H1 (cell line): Measurements from ENCODE around the gene TRIM65. TPM values are rescaled to one million over a fixed set of nuclear protein-coding genes. Genes with fewer than 3 reads are reported as not detected.
"Not testable (repeated sequence)": the region's sequence is repeated elsewhere in the genome, so short reads cannot be mapped to it uniquely, and the experiment has no call there.

Experiments used
- CTCF ChIA-PET: fragments of 300-600 bp; sonication (Branson Sonifier 250); formaldehyde crosslinking; loops from one replicate; lab custom pipeline; 2021; ENCODE audit not compliant: partially characterized antibody; lab: Charles Lee
- POLR2A ChIA-PET: fragments of 300-600 bp; sonication (Branson Sonifier 250); formaldehyde crosslinking; loops from one replicate; lab custom pipeline; 2021; ENCODE audit warnings: inconsistent platforms; ENCODE audit not compliant: partially characterized antibody; lab: Charles Lee
- DNase-seq, 2 experiments: peaks; one replicate each; pipeline versions ENCODE4 v3.0.0 to v3.0.0-alpha.2; 2010 to 2022; ENCODE audit warnings: low spot score in 2 of 2, low read depth in 1 of 2, mixed read lengths in 1 of 2
- FAIRE-seq: peaks from 2 replicates; lab custom pipeline; 2011; peaks lifted over from hg19 to GRCh38; lab: Jason Lieb, UNC
- H2AFZ ChIP-seq: 2 replicates; pipeline ENCODE4 v1.8.1; 2012; ENCODE audit warnings: low read length, inconsistent platforms
- H2AK5ac ChIP-seq: 2 replicates; pipeline ENCODE4 v1.6.1; 2013; ENCODE audit warnings: low read depth, low read length
- H2BK120ac ChIP-seq: replicated peaks from 2 replicates; pipeline ENCODE3; 2013; ENCODE audit warnings: low read depth, low read length, inconsistent platforms
- H2BK12ac ChIP-seq: 2 replicates; pipeline ENCODE4 v1.6.1; 2013; ENCODE audit warnings: low read depth, low read length
- H2BK15ac ChIP-seq: 2 replicates; pipeline ENCODE4 v1.6.1; 2013; ENCODE audit warnings: low read length
- H2BK20ac ChIP-seq: 2 replicates; pipeline ENCODE4 v1.6.1; 2013; ENCODE audit warnings: low read length
- H2BK5ac ChIP-seq: 2 replicates; pipeline ENCODE4 v1.6.1; 2013; ENCODE audit warnings: low read depth, low read length
- H3K14ac ChIP-seq: 2 replicates; pipeline ENCODE4 v1.6.1; 2013; ENCODE audit warnings: inconsistent platforms; ENCODE audit not compliant: insufficient read length
- H3K18ac ChIP-seq: 2 replicates; pipeline ENCODE4 v1.6.1; 2013; ENCODE audit warnings: low read length; ENCODE audit errors: extremely low read depth
- H3K23ac ChIP-seq: 2 replicates; pipeline ENCODE4 v1.6.1; 2013; ENCODE audit warnings: inconsistent platforms; ENCODE audit not compliant: insufficient read length
- H3K23me2 ChIP-seq: 2 replicates; pipeline ENCODE4 v1.6.1; 2013; ENCODE audit warnings: low read depth, low read length
- H3K27ac ChIP-seq: 2 replicates; pipeline ENCODE4 v1.6.1; 2011; ENCODE audit warnings: low read depth, low read length, inconsistent platforms
- H3K27me3 ChIP-seq, 4 experiments: replicated peaks in 1 of 4; 1 replicate in 1 of 4; 2 replicates in 3 of 4; pipeline versions ENCODE4 v1.6.1 to v1.8.1; 2011 to 2013; ENCODE audit warnings: low read length in 3 of 4, mild to moderate bottlenecking in 3 of 4, inconsistent platforms in 2 of 4, mixed read lengths in 2 of 4, moderate library complexity in 1 of 4; ENCODE audit not compliant: control insufficient read depth in 3 of 4, insufficient read depth in 3 of 4; ENCODE audit errors: extremely low read depth in 1 of 4
- H3K36me3 ChIP-seq, 4 experiments: 2 replicates each; pipeline versions ENCODE4 v1.6.1 to v1.8.1; 2011 to 2013; ENCODE audit warnings: mild to moderate bottlenecking in 4 of 4, low read length in 3 of 4, moderate library complexity in 2 of 4, control low read depth in 1 of 4, inconsistent platforms in 1 of 4; ENCODE audit not compliant: insufficient read depth in 4 of 4, control insufficient read depth in 2 of 4
- H3K4ac ChIP-seq: replicated peaks from 2 replicates; pipeline ENCODE3; 2013; ENCODE audit warnings: low read length, low read depth, mixed read lengths, inconsistent platforms; ENCODE audit not compliant: insufficient read length
- H3K4me1 ChIP-seq, 4 experiments: replicated peaks in 1 of 4; 1 replicate in 1 of 4; 2 replicates in 3 of 4; pipeline versions ENCODE4 v1.6.1 to v1.8.1; 2011 to 2013; ENCODE audit warnings: low read length in 3 of 4, inconsistent platforms in 2 of 4, mixed read lengths in 1 of 4; ENCODE audit not compliant: insufficient read depth in 4 of 4, control insufficient read depth in 3 of 4
- H3K4me2 ChIP-seq, 2 experiments: 2 replicates each; pipeline versions ENCODE4 v1.6.1 to v1.8.1; 2011 to 2013; ENCODE audit warnings: low read depth in 2 of 2, low read length in 2 of 2, control low read depth in 1 of 2, inconsistent platforms in 1 of 2, mild to moderate bottlenecking in 1 of 2; ENCODE audit not compliant: insufficient read depth in 1 of 2
- H3K4me3 ChIP-seq, 4 experiments: fragments of 200-600, 300-600 bp in 1 of 4; sonication (generic), shearing (Covaris generic), sonication (Bioruptor Twin) in 1 of 4; 2 replicates each; pipeline versions ENCODE4 v1.5.1 to v1.8.1; 2011 to 2016; ENCODE audit warnings: low read length in 4 of 4, low read depth in 3 of 4, control low read depth in 2 of 4, inconsistent platforms in 2 of 4, mild to moderate bottlenecking in 2 of 4, mixed read lengths in 1 of 4, moderate library complexity in 1 of 4; ENCODE audit not compliant: insufficient read depth in 2 of 4; ENCODE audit errors: extremely low read depth in 1 of 4
- H3K56ac ChIP-seq: replicated peaks from 2 replicates; pipeline ENCODE3; 2013; ENCODE audit warnings: low read depth, mild to moderate bottlenecking, mixed read lengths, low read length, inconsistent platforms; ENCODE audit not compliant: insufficient read length
- H3K79me1 ChIP-seq: 2 replicates; pipeline ENCODE4 v1.6.1; 2013; ENCODE audit warnings: low read depth, low read length, control low read depth
- H3K79me2 ChIP-seq, 2 experiments: 2 replicates each; pipeline versions ENCODE4 v1.6.1 to v1.8.1; 2012 to 2013; ENCODE audit warnings: low read length in 2 of 2, mild to moderate bottlenecking in 2 of 2, inconsistent platforms in 1 of 2; ENCODE audit not compliant: insufficient read depth in 2 of 2, control insufficient read depth in 1 of 2
- H3K9ac ChIP-seq, 4 experiments: replicated peaks in 1 of 4; 1 replicate in 1 of 4; 2 replicates in 3 of 4; pipeline versions ENCODE4 v1.6.1 to v1.8.1; 2011 to 2013; ENCODE audit warnings: low read depth in 3 of 4, low read length in 3 of 4, control low read depth in 2 of 4, mild to moderate bottlenecking in 2 of 4, moderate library complexity in 2 of 4, inconsistent platforms in 1 of 4; ENCODE audit errors: extremely low read depth in 1 of 4
- H3K9me3 ChIP-seq, 2 experiments: 2 replicates each; pipeline versions ENCODE4 v1.6.1 to v1.8.1; 2012 to 2013; ENCODE audit warnings: mild to moderate bottlenecking in 2 of 2, moderate library complexity in 2 of 2, control low read depth in 1 of 2, inconsistent platforms in 1 of 2, low read depth in 1 of 2, low read length in 1 of 2, mixed read lengths in 1 of 2; ENCODE audit not compliant: insufficient read depth in 2 of 2
- H4K20me1 ChIP-seq, 2 experiments: replicated peaks in 1 of 2; 2 replicates each; pipeline versions ENCODE3 to v1.8.1; 2011 to 2013; ENCODE audit warnings: inconsistent platforms in 2 of 2, low read length in 2 of 2, mild to moderate bottlenecking in 1 of 2; ENCODE audit not compliant: insufficient read depth in 2 of 2, control insufficient read depth in 1 of 2
- H4K5ac ChIP-seq: 2 replicates; pipeline ENCODE4 v1.6.1; 2013; ENCODE audit warnings: low read length, low read depth, mixed read lengths, inconsistent platforms; ENCODE audit not compliant: insufficient read length
- H4K8ac ChIP-seq: 2 replicates; pipeline ENCODE4 v1.8.0; 2013; ENCODE audit warnings: mild to moderate bottlenecking, moderate library complexity, low read length, inconsistent platforms; ENCODE audit not compliant: insufficient read depth; ENCODE audit errors: extremely low read depth
- H4K91ac ChIP-seq: replicated peaks from 2 replicates; pipeline ENCODE3; 2013; ENCODE audit warnings: low read length, mixed read lengths, inconsistent platforms; ENCODE audit not compliant: insufficient read length
- WGBS, 2 experiments: shearing (Covaris generic) in 1 of 2; methylation state at CpG; one replicate each; pipeline versions ENCODE4 v1.1.6 to v1.1.7; 2013 to 2015; ENCODE audit warnings: low lambda C conversion rate in 2 of 2, mixed read lengths in 2 of 2, inconsistent platforms in 1 of 2, low coverage in 1 of 2, missing lambda C conversion rate in 1 of 2; ENCODE audit not compliant: insufficient replicate concordance in 2 of 2, insufficient coverage in 1 of 2, insufficient read length in 1 of 2; ENCODE audit errors: extremely low coverage in 1 of 2, missing lambda C conversion rate in 1 of 2; 5-methylcytosine and 5-hydroxymethylcytosine counted together
- polyA plus RNA-seq, 7 experiments: library from polyadenylated mRNA; depleted of rRNA in 3 of 7; stranded (reverse) in 5 of 7; unstranded in 2 of 7; fragments of >200 nt in 5 of 7; fragments of 200-250 nt in 2 of 7; gene quantifications; 1 replicate in 5 of 7; 2 replicates in 1 of 7; 4 replicates in 1 of 7; pipeline versions ENCODE4 v1.2.1 to v1.2.3, GENCODE V29; 2011 to 2013; ENCODE audit warnings: missing spikeins in 2 of 7, mixed read lengths in 2 of 7
- total RNA-seq: library from RNA; stranded (reverse); fragmentation: NEBNext Ultra II Directional; extraction: Animal tissue kit (Norgen Biotek cat#: 25700); gene quantifications from 2 replicates; pipeline ENCODE4 v1.2.1, GENCODE V29; 2021

The TRIM65 gene
- total and polyA plus RNA-seq, 2 of the 8 experiments (the other 6 are each of a cell fraction or from before 2014, with no cell fraction given) = 21.2 to 48.6 TPM

DNA sequence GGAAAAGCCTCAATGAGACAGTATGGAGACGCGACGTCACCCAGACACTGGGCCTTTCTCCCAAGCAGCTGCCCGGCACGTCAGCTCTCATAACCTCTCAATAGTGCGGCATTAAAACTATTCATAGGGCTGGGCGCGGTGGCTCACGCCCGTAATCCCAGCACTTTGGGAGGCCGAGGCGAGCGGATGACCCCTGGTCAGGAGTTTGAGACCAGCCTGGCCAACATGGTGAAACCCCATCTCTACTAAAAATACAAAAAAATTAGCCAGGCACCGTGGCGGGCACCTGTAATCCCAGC lies 45.1 kb downstream of the TRIM65 start:
- POLR2A ChIA-PET = interaction anchor here (0.7 to 2.3 kb wide), 2 partner anchors 47 to 72 kb away, joined by 4 to 7 read pairs; no protein-coding TSS in a partner anchor
- FAIRE-seq = not testable (repeated sequence)

More for the DNA sequence above, 45.1 kb downstream of the TRIM65 start:
- not testable (repeated sequence) for H3K79me1 ChIP-seq, H2AK5ac ChIP-seq, H2AFZ ChIP-seq, H3K9ac ChIP-seq, H3K27me3 ChIP-seq, H2BK120ac ChIP-seq, H3K23me2 ChIP-seq, H3K27ac ChIP-seq, H3K4me2 ChIP-seq, H3K14ac ChIP-seq, DNase-seq, H3K56ac ChIP-seq, H3K4me1 ChIP-seq, H2BK5ac ChIP-seq, H3K23ac ChIP-seq, H2BK15ac ChIP-seq, H3K4ac ChIP-seq, H3K79me2 ChIP-seq, H2BK20ac ChIP-seq, H4K8ac ChIP-seq, H2BK12ac ChIP-seq, H4K20me1 ChIP-seq, H3K18ac ChIP-seq, H4K91ac ChIP-seq, H3K9me3 ChIP-seq, H4K5ac ChIP-seq, H3K4me3 ChIP-seq
- WGBS, 2 experiments = 95% methylated on average over 15 of the region's 15 CpGs; no CpG with 5 or more reads in 1 of the 2 experiments
- CTCF ChIA-PET = interaction anchor here (1.6 to 27.2 kb wide), 3 partner anchors 7 to 26 kb away, joined by 3 to 563 read pairs (median 162); partner anchors contain the start of genes TRIM47 and WBP2
- H3K36me3 ChIP-seq = peaks cover 7 to 35% (median 25%) of the 10 kb centered on the region in 4 experiments
